HG03442 (cell line): Measurements from ENCODE around the gene ANKRD60.

Source experiments
- ATAC-seq: cut with Tn5 transposase; IDR thresholded peaks from one replicate; pipeline ENCODE4 v1.9.1; 2021; ENCODE audit warnings: mild to moderate bottlenecking, moderate library complexity; ENCODE audit not compliant: unreplicated experiment

The ANKRD60 gene

GRCh38 chr20:58224974-58225373, 3.5 kb downstream of the ANKRD60 start:
- ATAC-seq, result no peak

GRCh38 chr20:58224097-58224496, 4.4 kb downstream of the ANKRD60 start:
- ATAC-seq, result no peak

- no peak for ATAC-seq
Observed at GRCh38 chr20:58223358-58223941, 5.0 kb downstream of the ANKRD60 start.

GRCh38 chr20:58222446-58222845, 6.0 kb downstream of the ANKRD60 start:
- ATAC-seq, result no peak

GRCh38 chr20:58219342-58219700, 9.1 kb downstream of the ANKRD60 start:
- no peak for ATAC-seq

GRCh38 chr20:58218665-58219341, 9.7 kb downstream of the ANKRD60 start:
- ATAC-seq, result no peak

GRCh38 chr20:58216334-58216733, 12.1 kb downstream of the ANKRD60 start:
- ATAC-seq, result no peak

GRCh38 chr20:58215116-58215515, 13.3 kb downstream of the ANKRD60 start:
- ATAC-seq, result no peak

- no peak for ATAC-seq
Observed at GRCh38 chr20:58214310-58214709, 14.1 kb downstream of the ANKRD60 start.

GRCh38 chr20:58213716-58214115, 14.7 kb downstream of the ANKRD60 start:
- no peak for ATAC-seq

- no peak for ATAC-seq
Observed at GRCh38 chr20:58213121-58213520, 15.3 kb downstream of the ANKRD60 start.

GRCh38 chr20:58212636-58213035, 15.8 kb downstream of the ANKRD60 start:
- ATAC-seq, result no peak

GRCh38 chr20:58210398-58210747, 18.1 kb downstream of the ANKRD60 start:
- no peak for ATAC-seq

- ATAC-seq, result no peak
Observed at GRCh38 chr20:58209652-58210397, 18.6 kb downstream of the ANKRD60 start.

GRCh38 chr20:58208944-58209343, 19.5 kb downstream of the ANKRD60 start:
- no peak for ATAC-seq

- ATAC-seq, result no peak
Observed at GRCh38 chr20:58205850-58206249, 22.6 kb downstream of the ANKRD60 start.

GRCh38 chr20:58202044-58202443, 26.4 kb downstream of the ANKRD60 start:
- ATAC-seq, result no peak

GRCh38 chr20:58201616-58202015, 26.8 kb downstream of the ANKRD60 start:
- no peak for ATAC-seq

GRCh38 chr20:58199469-58199868, 29.0 kb downstream of the ANKRD60 start:
- ATAC-seq, result no peak

- no peak for ATAC-seq
Observed at GRCh38 chr20:58198901-58199355, 29.5 kb downstream of the ANKRD60 start.

- no peak for ATAC-seq
Observed at GRCh38 chr20:58198384-58198783, 30.1 kb downstream of the ANKRD60 start.

- no peak for ATAC-seq
Observed at GRCh38 chr20:58197185-58197469, 31.3 kb downstream of the ANKRD60 start.
